Natural killer cell (primary cell): ENCODE results near the gene KCP. TPM values are rescaled to one million over a fixed set of nuclear protein-coding genes. Genes with fewer than 3 reads are reported as not detected.
"Not testable (repeated sequence)": the region's sequence is repeated elsewhere in the genome, so short reads cannot be mapped to it uniquely, and the experiment has no call there.

ENCODE experiments used
- ATAC-seq, 3 donors: fragments of 150-1000 bp in 2 of 3; fragments of 200-7000 bp in 1 of 3; cut with Tn5 transposase; 1 replicate in 1 of 3; 2 replicates in 2 of 3; pipeline ENCODE4 v1.10.0; 2021; ENCODE audit warnings: mild to moderate bottlenecking in 2 of 3, moderate library complexity in 2 of 3
- DNase-seq, 2 donors: peaks; one replicate each; pipeline versions ENCODE4 v3.0.0 to v3.0.0-alpha.2; 2013 to 2021; ENCODE audit warnings: mixed read lengths in 1 of 2
- H3K27ac ChIP-seq: one replicate; pipeline ENCODE4 v1.5.1; 2013; ENCODE audit warnings: mild to moderate bottlenecking, low read length
- H3K27me3 ChIP-seq: one replicate; pipeline ENCODE4 v1.6.1; 2013; ENCODE audit warnings: low read length; ENCODE audit not compliant: control insufficient read depth, insufficient read depth
- H3K36me3 ChIP-seq: one replicate; pipeline ENCODE4 v1.6.1; 2013; ENCODE audit warnings: low read length; ENCODE audit not compliant: control insufficient read depth, insufficient read depth
- H3K4me1 ChIP-seq: one replicate; pipeline ENCODE4 v1.6.1; 2013; ENCODE audit warnings: low read length; ENCODE audit not compliant: control insufficient read depth, insufficient read depth
- H3K4me3 ChIP-seq: one replicate; pipeline ENCODE4 v1.5.1; 2013; ENCODE audit warnings: low read length
- H3K9me3 ChIP-seq: one replicate; pipeline ENCODE4 v1.6.1; 2013; ENCODE audit warnings: low read length; ENCODE audit not compliant: control insufficient read depth, insufficient read depth
- H3K27ac Mint-ChIP-seq, 2 donors: one replicate each; pipeline ENCODE4 v1.8.0; 2022; ENCODE audit warnings: mild to moderate bottlenecking in 2 of 2, mixed read lengths in 2 of 2, moderate library complexity in 1 of 2
- H3K27me3 Mint-ChIP-seq, 2 donors: one replicate each; pipeline ENCODE4 v1.8.0; 2022; ENCODE audit warnings: low read depth in 2 of 2, mixed read lengths in 2 of 2
- H3K36me3 Mint-ChIP-seq: one replicate; pipeline ENCODE4 v1.8.0; 2022; ENCODE audit warnings: mixed read lengths
- H3K4me1 Mint-ChIP-seq, 2 donors: one replicate each; pipeline ENCODE4 v1.8.0; 2022; ENCODE audit warnings: mixed read lengths in 2 of 2
- H3K4me3 Mint-ChIP-seq: one replicate; pipeline ENCODE4 v1.8.0; 2022; ENCODE audit warnings: mild to moderate bottlenecking, moderate library complexity, mixed read lengths
- H3K9me3 Mint-ChIP-seq, 2 donors: one replicate each; pipeline ENCODE4 v1.8.0; 2022; ENCODE audit warnings: mixed read lengths in 2 of 2
- WGBS: methylation state at CpG from one replicate; pipeline ENCODE4 v1.1.7; 2013; ENCODE audit warnings: missing lambda C conversion rate; ENCODE audit not compliant: insufficient coverage; 5-methylcytosine and 5-hydroxymethylcytosine counted together
- intact Hi-C: fragments of 100-400 bp; cut with micrococcal nuclease; formaldehyde crosslinking; loops from one replicate; pipeline ENCODE4 v1.14.2; 2022
- total RNA-seq, 4 donors: library from RNA; stranded (reverse); fragments of 120-200 nt in 1 of 4; gene quantifications; one replicate each; pipeline versions ENCODE4 v1.2.3 to v1.2.4, GENCODE V29; 2013 to 2022
- TF ChIP-seq, protein P1 (sequence below): fragments of 200-600 bp; IDR thresholded peaks from one replicate; pipeline ENCODE4 v1.8.0; 2022; ENCODE audit warnings: antibody characterized with exemption

The KCP gene
- total RNA-seq, 3 donors from 2014 or later (not counting 1 experiment from before 2014, with no cell fraction given) = 0.49 to 0.95 TPM; not detected in 1

DNA sequence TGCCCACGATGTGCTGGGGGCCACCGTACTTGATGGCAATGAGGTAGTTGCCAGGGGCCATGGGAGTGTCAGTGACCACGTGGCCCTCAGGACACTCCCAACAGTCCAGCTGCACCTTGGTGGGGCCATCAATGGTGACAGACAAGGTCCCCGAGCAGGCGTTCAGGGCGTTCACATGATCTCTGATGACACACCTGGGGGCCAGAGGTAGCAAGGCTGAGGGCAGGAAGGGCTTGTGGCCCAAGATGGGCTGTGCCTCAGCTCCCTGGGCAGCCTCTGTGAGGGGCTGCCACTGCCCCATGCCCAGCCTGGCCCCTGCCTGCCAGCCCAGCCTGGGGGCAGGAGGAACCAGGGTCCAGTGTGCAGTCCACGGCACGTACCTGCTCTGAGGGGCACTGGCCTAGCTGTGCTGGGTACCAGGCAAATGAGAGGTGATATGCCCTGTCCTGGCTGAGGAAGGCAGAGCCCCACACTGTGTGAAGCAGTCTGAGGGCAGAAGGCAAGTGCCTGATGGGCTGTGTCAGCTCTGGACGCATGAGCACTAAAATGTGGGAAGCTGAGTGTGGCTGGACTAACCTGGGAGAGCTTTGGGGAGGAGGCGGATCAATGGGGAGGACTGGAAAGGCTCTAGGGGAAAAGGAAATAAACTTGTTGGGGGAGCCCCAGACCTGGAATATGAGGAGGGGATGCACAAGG, 3.5 kb upstream of the KCP start:
- Mint-ChIP-seq H3K36me3 (no peaks in the 10 kb centered on the region), H3K4me1 (peaks cover 5 to 6% of the 10 kb centered on the region in 2 donors), H3K4me3 (no peak overlapping the region), H3K27me3 (peaks cover 46 to 68% of the 10 kb centered on the region in 2 donors), H3K9me3 (no peaks in the 10 kb centered on the region), H3K27ac (no peak overlapping the region)
- Histone ChIP-seq H3K4me3 (no peak overlapping the region), H3K27ac (no peak overlapping the region), H3K4me1 (peaks cover 15% of the 10 kb centered on the region), H3K27me3 (peaks cover 21% of the 10 kb centered on the region), H3K36me3 (no peaks in the 10 kb centered on the region), H3K9me3 (no peaks in the 10 kb centered on the region)
- 77% methylated on average over 10 of the region's 10 CpGs for WGBS
- intact Hi-C loops = no loop called here
- DNase-seq (no peak), ATAC-seq (no peak)
- TF ChIP-seq, protein P1, sequence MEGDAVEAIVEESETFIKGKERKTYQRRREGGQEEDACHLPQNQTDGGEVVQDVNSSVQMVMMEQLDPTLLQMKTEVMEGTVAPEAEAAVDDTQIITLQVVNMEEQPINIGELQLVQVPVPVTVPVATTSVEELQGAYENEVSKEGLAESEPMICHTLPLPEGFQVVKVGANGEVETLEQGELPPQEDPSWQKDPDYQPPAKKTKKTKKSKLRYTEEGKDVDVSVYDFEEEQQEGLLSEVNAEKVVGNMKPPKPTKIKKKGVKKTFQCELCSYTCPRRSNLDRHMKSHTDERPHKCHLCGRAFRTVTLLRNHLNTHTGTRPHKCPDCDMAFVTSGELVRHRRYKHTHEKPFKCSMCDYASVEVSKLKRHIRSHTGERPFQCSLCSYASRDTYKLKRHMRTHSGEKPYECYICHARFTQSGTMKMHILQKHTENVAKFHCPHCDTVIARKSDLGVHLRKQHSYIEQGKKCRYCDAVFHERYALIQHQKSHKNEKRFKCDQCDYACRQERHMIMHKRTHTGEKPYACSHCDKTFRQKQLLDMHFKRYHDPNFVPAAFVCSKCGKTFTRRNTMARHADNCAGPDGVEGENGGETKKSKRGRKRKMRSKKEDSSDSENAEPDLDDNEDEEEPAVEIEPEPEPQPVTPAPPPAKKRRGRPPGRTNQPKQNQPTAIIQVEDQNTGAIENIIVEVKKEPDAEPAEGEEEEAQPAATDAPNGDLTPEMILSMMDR = no peak

GRCh38 chr7:128912709-128913495, 2.4 kb upstream of the KCP start:
- H3K36me3 ChIP-seq, H3K27ac ChIP-seq, H3K9me3 Mint-ChIP-seq, H3K4me3 Mint-ChIP-seq, H3K4me3 ChIP-seq, H3K36me3 Mint-ChIP-seq, intact Hi-C loops, H3K27ac Mint-ChIP-seq, H3K9me3 ChIP-seq, ATAC-seq, DNase-seq, H3K4me1 Mint-ChIP-seq: not testable (repeated sequence)
- peaks cover 43 to 62% of the 10 kb centered on the region in 2 donors for H3K27me3 Mint-ChIP-seq
- Histone ChIP-seq H3K4me1 (peaks cover 15% of the 10 kb centered on the region), H3K27me3 (peaks cover 21% of the 10 kb centered on the region)
- WGBS = 90% methylated on average over 3 of the region's 20 CpGs

GRCh38 chr7:128912281-128912680, 1.8 kb upstream of the KCP start:
- Histone ChIP-seq H3K9me3 (no peaks in the 10 kb centered on the region), H3K36me3 (no peaks in the 10 kb centered on the region), H3K27ac (no peak overlapping the region), H3K4me1 (peaks cover 15% of the 10 kb centered on the region), H3K4me3 (no peak overlapping the region), H3K27me3 (peaks cover 21% of the 10 kb centered on the region)
- TF ChIP-seq, protein P1 = no peak
- no peaks in the 10 kb centered on the region for H3K9me3 Mint-ChIP-seq
- H3K4me3 Mint-ChIP-seq = no peak overlapping the region
- ATAC-seq = no peak
- WGBS = 87% methylated on average over 3 of the region's 3 CpGs
- no peak overlapping the region for H3K27ac Mint-ChIP-seq
- DNase-seq = no peak
- intact Hi-C loops = no loop called here
- peaks cover 44 to 63% of the 10 kb centered on the region in 2 donors for H3K27me3 Mint-ChIP-seq
- peaks cover 5 to 6% of the 10 kb centered on the region in 2 donors for H3K4me1 Mint-ChIP-seq
- no peaks in the 10 kb centered on the region for H3K36me3 Mint-ChIP-seq

DNA sequence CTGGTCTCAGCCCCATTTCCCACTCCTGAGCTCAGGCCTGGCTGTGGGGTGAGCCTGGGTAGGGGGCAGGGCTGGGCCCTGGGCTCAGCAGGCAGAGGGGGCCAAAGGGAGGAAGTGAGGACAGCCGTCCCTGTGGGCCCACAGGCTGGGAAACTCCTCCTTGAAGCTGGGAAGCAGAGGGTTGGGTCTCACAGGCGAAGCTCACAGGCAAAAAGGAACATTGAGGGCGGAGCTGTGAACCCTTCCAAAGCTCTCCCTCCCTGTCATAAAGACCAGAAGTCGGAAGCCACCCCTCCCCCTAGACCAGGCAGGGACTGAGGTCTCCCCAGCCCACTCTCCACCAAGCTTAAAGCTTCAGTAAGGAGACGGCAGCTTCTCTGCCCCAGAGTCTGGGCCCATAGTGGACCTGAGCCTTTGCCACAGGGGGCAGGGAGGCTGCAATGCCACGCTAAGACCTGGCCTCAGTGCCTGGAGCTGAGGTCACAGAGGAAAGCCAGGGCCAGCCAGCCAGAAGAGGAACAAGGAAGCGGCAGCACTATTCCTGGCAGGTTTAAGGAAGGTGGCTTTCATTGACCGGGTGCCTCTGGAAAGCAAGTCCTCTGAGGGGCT, 1.0 kb upstream of the KCP start:
- ATAC-seq (no peak), DNase-seq (no peak)
- 76% methylated on average over 8 of the region's 8 CpGs for WGBS
- no peaks in the 10 kb centered on the region for H3K9me3 ChIP-seq
- H3K27me3 ChIP-seq = peaks cover 21% of the 10 kb centered on the region
- no peaks in the 10 kb centered on the region for H3K36me3 ChIP-seq
- no peak overlapping the region for H3K4me3 ChIP-seq
- no peak overlapping the region for H3K4me3 Mint-ChIP-seq
- H3K27ac ChIP-seq = no peak overlapping the region
- peaks cover 5 to 6% of the 10 kb centered on the region in 2 donors for H3K4me1 Mint-ChIP-seq
- no peaks in the 10 kb centered on the region for H3K9me3 Mint-ChIP-seq
- H3K36me3 Mint-ChIP-seq = no peaks in the 10 kb centered on the region
- TF ChIP-seq, protein P1 = no peak
- H3K27ac Mint-ChIP-seq = no peak overlapping the region
- peaks cover 37 to 56% of the 10 kb centered on the region in 2 donors for H3K27me3 Mint-ChIP-seq
- intact Hi-C loops = no loop called here
- peaks cover 15% of the 10 kb centered on the region for H3K4me1 ChIP-seq
